ENCODE data around the gene TMEM132D.

The TMEM132D gene

DNA sequence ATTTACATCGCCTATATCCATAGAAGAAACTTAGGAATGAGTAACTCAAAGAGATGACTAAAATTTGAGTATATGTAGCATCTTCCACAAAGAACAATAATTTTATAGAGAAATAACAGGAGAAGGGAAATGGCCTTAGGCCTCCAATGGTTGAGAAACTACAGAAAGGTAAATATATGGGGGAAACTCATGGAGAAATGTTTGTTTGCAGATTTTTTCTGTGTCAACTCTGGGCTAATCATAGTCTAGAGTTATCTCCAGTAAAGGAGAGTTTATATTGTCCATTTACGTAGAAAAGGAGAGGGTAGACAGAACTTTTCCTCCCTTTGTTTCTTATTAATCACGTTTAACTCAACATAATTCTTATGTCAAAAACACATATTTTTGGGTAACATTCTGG, 806.4 kb downstream of the TMEM132D start:
- no peak for DNase-seq (ENCODE audit: low read depth)

GRCh38 chr12:129096968-129097367, 806.9 kb downstream of the TMEM132D start:
- DNase-seq (ENCODE audit: low read depth), result no peak

DNA sequence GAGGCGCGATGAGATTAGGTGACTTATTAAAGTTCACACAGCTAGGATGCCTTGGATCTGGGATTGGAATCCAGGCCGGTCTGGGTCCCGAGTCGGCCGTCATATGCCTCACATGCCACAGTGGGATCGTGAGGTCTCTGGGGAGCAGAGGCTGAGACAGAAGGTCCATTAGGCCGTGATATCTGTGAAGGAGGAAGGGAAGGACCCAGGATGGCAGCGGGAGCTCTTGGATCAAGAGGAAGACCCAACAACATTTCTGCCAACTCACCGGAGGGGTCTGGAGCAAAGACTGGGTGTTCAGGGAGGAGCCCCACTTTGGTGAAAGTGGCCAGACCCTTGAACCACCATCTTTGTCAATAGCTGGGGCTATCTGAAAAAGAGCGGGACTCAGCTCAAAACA, 807.6 kb downstream of the TMEM132D start:
- no peak for DNase-seq (ENCODE audit: low read depth)

DNA sequence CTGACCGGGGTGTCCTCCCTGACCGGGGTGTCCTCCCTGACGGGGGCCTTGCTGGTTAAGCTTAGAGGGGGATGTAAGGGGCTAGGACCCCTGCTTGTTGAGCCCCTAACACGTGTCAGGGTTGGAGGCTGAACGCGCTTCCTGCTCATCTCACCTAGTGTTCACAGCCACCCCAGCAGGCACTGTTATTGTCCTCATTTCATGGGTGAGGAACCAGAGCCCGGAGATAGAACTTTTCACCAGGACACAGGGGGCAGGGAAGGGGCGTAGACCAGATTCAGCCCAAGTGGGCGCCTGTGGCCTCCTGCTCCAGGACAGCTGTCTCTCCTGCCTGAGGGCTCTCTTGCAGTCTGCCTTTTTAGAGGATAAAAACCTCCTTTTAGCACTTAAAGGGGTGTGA, 814.2 kb downstream of the TMEM132D start:
- DNase-seq (ENCODE audit: low read depth), result no peak

DNA sequence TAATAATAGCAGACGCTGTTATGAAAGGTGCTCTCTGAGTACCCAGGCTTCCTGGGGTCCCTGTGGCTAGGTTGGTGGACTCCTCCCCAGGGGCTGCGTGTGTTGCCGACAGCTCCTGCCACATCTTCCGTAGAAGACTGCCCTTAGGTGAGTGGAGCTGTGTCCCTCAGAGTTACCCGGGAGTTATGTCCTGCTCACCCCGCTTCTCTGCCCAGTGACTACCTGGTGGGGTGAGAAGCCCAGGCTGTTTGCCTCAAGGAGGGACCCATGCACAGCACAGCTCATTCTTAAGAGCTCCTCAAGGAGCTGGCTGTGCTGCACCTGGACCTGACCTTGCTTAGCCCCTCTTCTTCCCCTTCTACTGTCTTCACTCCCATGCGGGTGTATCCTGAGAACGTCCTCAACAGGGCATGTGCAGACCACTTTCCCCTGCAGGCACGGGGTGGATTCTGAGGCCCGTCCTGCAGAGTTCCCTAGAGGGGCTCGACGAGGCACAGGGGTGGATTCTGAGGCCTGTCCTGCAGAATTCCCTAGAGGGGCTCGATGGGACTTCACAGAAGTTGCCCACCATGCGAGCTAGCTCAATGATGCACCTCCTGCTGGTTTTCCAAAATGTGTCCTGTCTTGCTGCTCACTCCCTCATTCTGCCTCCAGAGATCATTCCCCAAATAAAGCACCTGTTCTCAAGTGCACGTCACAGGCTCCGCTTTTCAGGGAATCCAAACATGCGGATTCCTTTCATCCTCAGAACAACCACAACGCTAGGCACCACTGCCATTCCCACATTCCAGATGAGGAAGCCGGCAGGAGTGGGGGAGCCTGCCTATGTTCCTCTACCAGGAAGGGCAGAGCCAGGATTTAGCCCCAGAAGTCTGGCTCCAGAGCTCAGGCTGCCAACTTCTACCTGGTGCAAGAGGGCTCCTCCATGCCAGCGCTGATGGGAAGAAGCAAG, 818.7 kb downstream of the TMEM132D start:
- DNase-seq (ENCODE audit: low read depth), result no peak

GRCh38 chr12:129083121-129083840, 820.5 kb downstream of the TMEM132D start:
- no peak for DNase-seq (ENCODE audit: low read depth)

- no peak for DNase-seq (ENCODE audit: low read depth)
Observed at GRCh38 chr12:129082441-129082840, 821.4 kb downstream of the TMEM132D start.

- no peak for DNase-seq (ENCODE audit: low read depth)
Observed at GRCh38 chr12:129081755-129082250, 822.0 kb downstream of the TMEM132D start.

DNA sequence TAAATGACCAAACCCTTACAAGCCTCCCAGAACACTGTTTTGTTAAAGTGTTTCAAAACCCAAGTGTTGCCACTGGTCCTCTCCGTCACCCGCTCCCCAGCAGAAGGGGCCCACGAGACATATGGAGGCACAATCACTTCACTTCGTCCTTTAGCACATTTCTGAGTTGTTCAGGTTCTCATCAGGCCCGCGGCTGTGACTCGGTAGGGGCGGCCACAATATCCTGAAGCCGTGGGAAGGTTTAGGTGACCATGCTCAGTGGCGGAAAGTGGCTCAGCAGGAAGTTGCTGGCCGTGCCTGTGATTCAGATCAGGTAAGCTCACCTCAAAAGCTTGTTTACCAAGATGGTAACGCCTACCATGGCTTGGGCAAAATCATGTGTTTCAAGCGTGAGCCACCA, 823.0 kb downstream of the TMEM132D start:
- no peak for DNase-seq (ENCODE audit: low read depth)

GRCh38 chr12:129080391-129080790, 823.4 kb downstream of the TMEM132D start:
- DNase-seq (ENCODE audit: low read depth), result no peak

- no peak for DNase-seq (ENCODE audit: low read depth)
Observed at GRCh38 chr12:129079719-129080118, 824.1 kb downstream of the TMEM132D start.

DNA sequence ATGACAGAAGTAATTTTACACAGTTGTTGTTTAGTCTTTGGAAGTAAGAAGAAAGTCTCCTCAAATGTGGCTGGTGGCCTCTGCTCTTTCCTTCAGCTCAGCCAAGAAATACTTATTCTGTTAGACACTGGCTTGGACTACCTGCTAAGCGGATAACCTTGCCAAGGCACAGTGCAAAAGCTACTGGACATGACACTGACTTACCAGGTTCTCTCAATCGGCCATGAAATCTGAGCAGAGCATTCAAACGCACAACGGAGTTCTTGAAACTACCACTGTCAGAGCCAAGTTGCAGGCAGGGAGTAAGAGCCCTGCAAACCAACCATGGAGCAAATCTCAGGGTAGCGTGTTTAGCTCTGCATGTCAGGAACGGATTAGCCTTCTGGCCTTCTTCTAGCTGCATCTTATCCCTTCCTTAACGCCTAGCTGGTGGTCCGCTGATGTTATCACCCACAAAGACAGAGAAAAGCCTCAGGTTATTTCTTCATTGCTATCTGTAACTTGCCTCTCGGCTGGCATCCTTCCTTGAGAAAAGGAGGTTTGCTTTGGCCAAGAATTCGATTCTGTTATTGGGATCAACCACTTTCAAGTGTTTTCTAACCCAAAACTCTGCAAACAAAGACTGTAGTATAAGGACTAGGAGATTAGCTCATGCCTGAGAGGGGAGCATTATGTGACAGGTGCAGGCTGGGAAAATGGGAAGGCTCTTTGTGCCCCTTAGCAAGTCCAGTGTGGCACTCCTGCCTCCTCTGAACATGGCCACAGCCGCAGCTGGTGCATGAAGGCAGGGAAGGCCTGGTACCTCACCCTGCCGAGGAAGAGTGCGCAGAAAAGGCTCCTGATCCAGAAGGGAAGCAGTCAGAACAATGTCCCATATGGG, 827.1 kb downstream of the TMEM132D start:
- no peak for DNase-seq (ENCODE audit: low read depth)

DNA sequence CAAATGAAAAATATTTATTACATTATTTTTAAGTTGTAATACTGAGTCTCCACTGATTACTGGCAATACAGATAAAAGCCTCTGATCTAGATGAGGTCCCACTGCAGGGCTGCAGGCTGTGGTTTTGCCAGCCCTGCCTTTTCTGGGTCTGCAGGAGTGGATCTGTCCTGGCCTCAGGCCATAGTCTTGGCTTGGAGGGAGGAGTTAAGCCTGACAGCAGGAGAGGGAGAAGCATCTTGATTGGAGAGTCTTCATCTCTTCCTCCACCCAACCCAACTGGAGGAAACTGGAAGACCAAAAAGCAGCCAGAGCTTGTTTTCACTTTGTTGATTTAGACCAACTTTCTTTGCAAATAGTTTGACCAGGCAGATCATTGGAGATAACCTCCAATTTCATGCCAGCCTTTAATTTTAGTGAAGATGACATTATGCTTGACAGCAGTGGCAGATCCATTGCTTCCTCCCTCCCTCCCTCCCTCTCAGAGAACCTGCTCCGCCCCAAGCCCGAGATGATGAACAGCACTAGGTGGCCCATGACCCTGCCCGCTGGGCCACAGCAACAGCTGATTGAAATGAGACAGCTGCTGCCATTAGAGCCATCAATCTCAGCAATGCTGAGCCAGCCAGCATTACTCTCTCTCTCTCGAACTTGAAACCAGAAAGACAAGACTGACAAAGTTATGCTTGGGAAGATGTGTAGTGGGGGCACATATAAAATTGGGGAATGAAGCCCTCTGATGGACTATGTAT, 828.2 kb downstream of the TMEM132D start:
- no peak for DNase-seq (ENCODE audit: low read depth)

GRCh38 chr12:129074379-129074778, 829.4 kb downstream of the TMEM132D start:
- no peak for DNase-seq (ENCODE audit: low read depth)

DNA sequence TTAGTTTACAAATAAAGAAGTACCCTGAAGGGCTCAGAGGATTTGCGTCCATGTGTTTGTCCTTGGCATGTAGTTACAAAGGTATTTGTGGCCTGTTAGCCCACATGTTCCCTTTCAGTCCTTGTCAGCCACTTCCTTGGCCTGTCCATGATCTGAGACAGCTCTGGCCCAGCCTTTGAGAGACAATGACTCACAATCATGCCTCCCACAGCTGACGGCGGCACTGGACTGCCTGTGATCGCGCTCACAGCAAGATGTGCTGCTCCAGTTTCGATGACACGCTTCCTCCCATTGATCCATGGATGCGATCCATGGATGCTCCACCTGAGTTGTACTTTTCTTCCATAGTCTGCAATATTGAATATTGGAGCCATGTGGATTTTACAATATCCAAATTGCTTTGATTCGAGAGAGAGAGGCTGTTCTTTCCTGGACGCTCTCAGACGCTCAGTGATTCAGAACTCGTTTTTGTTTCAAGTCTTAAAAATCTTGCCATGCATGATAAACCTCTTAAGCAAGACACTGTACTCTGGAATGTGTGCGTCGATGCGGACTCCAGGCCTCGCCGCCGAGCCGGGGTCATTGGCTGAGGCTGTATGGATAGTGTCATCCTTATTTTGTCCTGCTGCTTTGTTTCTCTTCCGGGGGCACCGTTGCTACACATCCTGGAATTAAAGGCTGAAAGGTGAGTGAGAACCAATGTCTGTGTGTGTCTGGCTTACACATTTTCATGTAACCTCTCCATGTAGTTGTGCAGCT, 830.5 kb downstream of the TMEM132D start:
- no peak for DNase-seq (ENCODE audit: low read depth)

DNA sequence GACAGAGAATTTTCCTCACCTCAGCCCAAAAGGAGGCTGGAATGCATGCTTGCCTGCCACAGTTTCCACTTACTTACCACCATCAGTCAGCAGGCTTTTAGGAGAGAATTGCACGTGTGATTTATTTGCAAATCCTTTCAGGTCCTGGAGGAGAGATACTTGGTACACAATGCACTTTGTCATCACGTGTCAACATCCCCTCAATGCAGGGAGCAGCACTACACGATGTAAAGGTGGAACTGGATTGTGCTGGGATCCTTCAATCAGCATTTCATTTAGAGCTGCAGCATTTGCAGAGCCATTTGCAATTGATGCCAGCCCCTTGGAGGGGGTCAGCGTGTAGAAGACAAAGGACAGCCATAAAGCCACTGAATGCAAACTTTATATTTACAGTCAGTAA, 832.5 kb downstream of the TMEM132D start:
- no peak for DNase-seq (ENCODE audit: low read depth)

DNA sequence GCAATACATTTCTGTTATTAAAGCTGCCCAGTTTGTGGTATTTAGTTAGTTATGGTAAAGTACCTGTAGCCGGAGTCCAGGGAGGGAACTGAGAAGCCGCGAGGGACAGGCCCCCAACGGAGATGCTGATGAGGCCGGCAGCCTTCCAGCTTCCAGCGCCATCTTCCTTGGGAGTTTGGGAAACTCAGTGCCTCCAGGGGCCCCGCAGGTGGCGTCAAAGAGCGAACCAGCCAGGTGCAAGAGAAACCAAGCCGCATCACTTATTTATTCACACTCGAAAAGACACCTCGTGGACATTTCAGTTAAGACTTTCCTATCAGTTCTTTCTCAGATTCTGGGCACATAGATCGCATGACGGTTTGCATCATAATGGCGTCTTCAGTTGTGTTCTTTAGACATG, 833.9 kb downstream of the TMEM132D start:
- DNase-seq (ENCODE audit: low read depth), result no peak

GRCh38 chr12:129068684-129069083, 835.1 kb downstream of the TMEM132D start:
- DNase-seq (ENCODE audit: low read depth), result no peak

DNA sequence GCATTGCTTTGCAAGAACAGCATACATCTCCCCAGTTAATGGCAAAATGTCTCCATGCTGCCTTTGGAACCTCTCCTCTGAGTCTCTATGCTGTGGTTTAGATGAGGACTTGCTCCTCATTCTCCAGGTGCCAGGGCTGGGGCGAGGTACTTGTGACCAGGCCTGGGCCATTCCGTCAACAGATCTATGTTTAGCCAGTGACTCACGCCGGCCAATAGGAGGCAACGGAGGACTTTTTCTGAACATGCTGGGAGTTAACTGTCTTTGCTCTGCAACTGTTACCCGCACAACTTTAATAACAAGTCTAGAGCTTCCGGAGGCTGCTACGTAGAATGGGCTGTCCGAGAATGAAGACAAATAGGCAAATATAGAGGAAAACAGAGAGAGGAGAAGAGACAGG, 836.3 kb downstream of the TMEM132D start:
- no peak for DNase-seq (ENCODE audit: low read depth)

GRCh38 chr12:129064209-129064855, 839.5 kb downstream of the TMEM132D start:
- no peak for DNase-seq (ENCODE audit: low read depth)
